GM18508 (cell line): ENCODE results near the gene FBXW7.
A peak's percentile ranks its signal among the peaks of the same experiment; 100 is the strongest.

ENCODE experiments used
- ATAC-seq: cut with Tn5 transposase; IDR thresholded peaks from one replicate; pipeline ENCODE4 v1.9.1; 2021; ENCODE audit warnings: moderate number of reproducible peaks; ENCODE audit not compliant: insufficient read depth, unreplicated experiment

Gene FBXW7

GRCh38 chr4:152535903-152536544 lies at the start of gene FBXW7:
Gene FBXW7, minus strand, starts transcription at chr4:152536092. Its CDS starts 124,289 bp downstream, at chr4:152411803.
- peak; percentile 66 for ATAC-seq

- ATAC-seq = no peak
These were observed 49.1 kb upstream of the FBXW7 start for GRCh38 chr4:152585023-152585441.

GRCh38 chr4:152581536-152582160 lies 45.8 kb upstream of the FBXW7 start:
- no peak for ATAC-seq

- no peak for ATAC-seq
These were observed 44.0 kb upstream of the FBXW7 start for GRCh38 chr4:152579916-152580315.

- ATAC-seq = no peak
These were observed 43.3 kb upstream of the FBXW7 start for GRCh38 chr4:152579107-152579764.

- no peak for ATAC-seq
These were observed 42.8 kb upstream of the FBXW7 start for GRCh38 chr4:152578670-152579069.

GRCh38 chr4:152577708-152578396 lies 42.0 kb upstream of the FBXW7 start:
- no peak for ATAC-seq

GRCh38 chr4:152575533-152575932 lies 39.6 kb upstream of the FBXW7 start:
- ATAC-seq = no peak

GRCh38 chr4:152573861-152574260 lies 38.0 kb upstream of the FBXW7 start:
- ATAC-seq = no peak

GRCh38 chr4:152572417-152573086 lies 36.7 kb upstream of the FBXW7 start:
- ATAC-seq = no peak

GRCh38 chr4:152571770-152572169 lies 35.9 kb upstream of the FBXW7 start:
- no peak for ATAC-seq

GRCh38 chr4:152571296-152571695 lies 35.4 kb upstream of the FBXW7 start:
- no peak for ATAC-seq

- no peak for ATAC-seq
These were observed 29.4 kb upstream of the FBXW7 start for GRCh38 chr4:152565333-152565732.

- ATAC-seq = no peak
These were observed 28.4 kb upstream of the FBXW7 start for GRCh38 chr4:152564336-152564735.

- ATAC-seq = no peak
These were observed 27.3 kb upstream of the FBXW7 start for GRCh38 chr4:152563209-152563608.

GRCh38 chr4:152559641-152560040 lies 23.7 kb upstream of the FBXW7 start:
- ATAC-seq = no peak

GRCh38 chr4:152558396-152558795 lies 22.5 kb upstream of the FBXW7 start:
- no peak for ATAC-seq

- ATAC-seq = no peak
These were observed 20.9 kb upstream of the FBXW7 start for GRCh38 chr4:152556834-152557233.

GRCh38 chr4:152556283-152556682 lies 20.4 kb upstream of the FBXW7 start:
- no peak for ATAC-seq

GRCh38 chr4:152554742-152555141 lies 18.9 kb upstream of the FBXW7 start:
- no peak for ATAC-seq
